Epithelial cell of esophagus (primary cell): ENCODE data around the gene SNX33.
"Not testable (repeated sequence)": the region's sequence is repeated elsewhere in the genome, so short reads cannot be mapped to it uniquely, and the experiment has no call there.

Experiments used
- DNase-seq: peaks from one replicate; pipeline ENCODE4 v3.0.0; 2010; ENCODE audit warnings: low read depth
- H3K4me3 ChIP-seq: 2 replicates; pipeline ENCODE4 v1.5.1; 2011; ENCODE audit warnings: mild to moderate bottlenecking, low read length, control low read depth
- CTCF ChIP-seq: IDR thresholded peaks from 2 replicates; pipeline ENCODE4 v1.5.1; 2011; ENCODE audit warnings: low read depth, mild to moderate bottlenecking, low read length, control low read depth, inconsistent platforms; ENCODE audit not compliant: insufficient read depth; ENCODE audit errors: missing control alignments

SNX33 gene

GRCh38 chr15:75687486-75688277 lies 40.0 kb downstream of the SNX33 start:
- H3K4me3 ChIP-seq: no peak overlapping the region
- DNase-seq: no peak
- TF ChIP-seq CTCF: no peak

DNA sequence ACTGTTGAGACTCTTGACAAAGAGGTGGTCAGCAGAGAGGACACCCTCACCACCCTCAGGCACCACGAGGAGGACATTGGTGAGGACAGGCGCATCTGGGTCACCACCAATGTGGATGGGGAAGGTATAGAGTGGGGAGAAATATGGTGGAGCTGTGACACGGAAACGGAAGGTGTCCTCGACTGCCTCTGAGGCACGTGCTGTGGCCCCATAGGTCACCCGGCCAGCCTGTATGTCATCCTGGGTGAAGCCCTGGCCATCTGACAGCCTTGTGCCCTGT lies 40.5 kb downstream of the SNX33 start:
- no peak overlapping the region for H3K4me3 ChIP-seq
- no peak for DNase-seq
- no peak for TF ChIP-seq CTCF

DNA sequence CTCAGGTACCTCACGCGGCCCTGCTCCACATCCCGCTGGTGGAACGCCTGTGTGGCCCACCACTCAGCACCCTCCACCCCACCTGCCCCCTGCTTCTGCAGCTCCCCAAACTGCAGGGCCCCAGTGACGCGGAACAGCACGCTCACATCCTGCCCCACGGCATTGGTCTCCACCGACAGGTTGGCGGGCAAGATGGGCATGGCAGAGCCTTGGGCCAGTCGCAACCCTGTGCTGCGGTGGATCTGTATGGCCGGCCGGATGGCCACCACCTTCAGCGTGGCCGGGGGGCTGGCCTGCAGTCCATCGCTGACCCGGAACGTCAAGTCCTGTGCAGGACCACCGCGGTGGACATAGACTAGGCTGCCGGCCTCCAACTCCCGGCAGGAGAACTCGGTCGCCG lies 41.1 kb downstream of the SNX33 start:
- no peak overlapping the region for H3K4me3 ChIP-seq
- TF ChIP-seq CTCF: no peak
- DNase-seq: no peak

DNA sequence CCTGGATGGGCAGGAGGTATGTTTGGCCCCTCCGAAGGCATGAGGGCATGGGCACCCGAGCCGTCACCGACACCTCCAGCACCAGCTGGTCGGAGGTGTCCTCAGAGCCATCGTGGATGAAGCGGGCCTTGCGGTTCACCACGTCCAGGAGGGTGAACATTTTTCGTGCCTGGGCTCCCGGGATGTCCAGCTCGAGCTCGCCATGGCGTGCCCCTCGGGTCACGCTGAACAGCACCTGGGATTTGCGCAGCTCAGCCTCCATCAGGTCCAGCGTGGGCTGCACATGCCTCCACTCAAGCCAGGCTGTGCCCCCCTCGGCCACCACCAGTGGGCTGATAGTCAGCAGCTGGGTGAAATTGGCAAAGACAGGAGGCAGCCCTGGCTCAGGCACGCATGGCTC lies 41.7 kb downstream of the SNX33 start:
- DNase-seq: not testable (repeated sequence)

DNA sequence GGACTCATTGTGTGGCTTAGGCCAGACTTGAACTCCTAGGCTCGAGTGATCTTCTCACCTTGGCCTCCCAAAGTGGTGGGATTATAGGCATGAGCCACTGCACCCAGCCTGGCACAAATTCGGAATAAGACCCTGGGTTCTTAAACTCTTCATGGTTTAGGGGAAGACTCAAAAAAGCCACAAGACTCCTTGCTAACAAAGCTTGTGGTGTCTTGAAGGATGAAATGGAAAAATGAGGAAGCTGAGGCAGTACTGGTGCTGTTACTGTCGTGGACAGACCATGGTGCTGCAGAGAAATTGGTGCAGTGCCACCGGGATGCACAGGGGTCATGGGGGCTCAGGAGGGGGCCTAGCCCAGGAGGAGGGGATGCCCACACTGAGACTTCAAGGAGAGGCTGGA lies 44.6 kb downstream of the SNX33 start:
- DNase-seq, H3K4me3 ChIP-seq: not testable (repeated sequence)

More for the DNA sequence above, 41.7 kb downstream of the SNX33 start:
- not testable (repeated sequence) for H3K4me3 ChIP-seq

DNA sequence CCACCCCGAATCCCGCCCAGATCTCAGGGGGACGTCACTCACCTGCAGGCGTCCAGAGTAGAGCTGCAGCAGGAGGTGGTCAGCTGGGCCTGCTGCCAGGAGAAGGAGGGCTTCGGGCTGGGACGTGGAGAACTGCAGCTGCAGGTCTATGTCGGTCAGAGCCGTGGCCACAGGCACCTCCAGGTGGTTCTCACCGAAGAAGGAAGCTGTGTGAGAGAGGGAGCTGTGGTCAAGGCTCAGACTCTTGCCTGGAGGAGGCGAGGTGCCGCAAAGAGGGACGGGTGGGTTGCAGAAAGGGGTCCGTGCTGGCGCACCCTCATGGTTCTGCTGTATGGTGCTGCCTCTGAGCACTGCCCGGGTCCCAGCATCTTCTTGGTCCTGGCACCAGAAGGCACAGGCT lies 45.3 kb downstream of the SNX33 start:
- not testable (repeated sequence) for DNase-seq

DNA sequence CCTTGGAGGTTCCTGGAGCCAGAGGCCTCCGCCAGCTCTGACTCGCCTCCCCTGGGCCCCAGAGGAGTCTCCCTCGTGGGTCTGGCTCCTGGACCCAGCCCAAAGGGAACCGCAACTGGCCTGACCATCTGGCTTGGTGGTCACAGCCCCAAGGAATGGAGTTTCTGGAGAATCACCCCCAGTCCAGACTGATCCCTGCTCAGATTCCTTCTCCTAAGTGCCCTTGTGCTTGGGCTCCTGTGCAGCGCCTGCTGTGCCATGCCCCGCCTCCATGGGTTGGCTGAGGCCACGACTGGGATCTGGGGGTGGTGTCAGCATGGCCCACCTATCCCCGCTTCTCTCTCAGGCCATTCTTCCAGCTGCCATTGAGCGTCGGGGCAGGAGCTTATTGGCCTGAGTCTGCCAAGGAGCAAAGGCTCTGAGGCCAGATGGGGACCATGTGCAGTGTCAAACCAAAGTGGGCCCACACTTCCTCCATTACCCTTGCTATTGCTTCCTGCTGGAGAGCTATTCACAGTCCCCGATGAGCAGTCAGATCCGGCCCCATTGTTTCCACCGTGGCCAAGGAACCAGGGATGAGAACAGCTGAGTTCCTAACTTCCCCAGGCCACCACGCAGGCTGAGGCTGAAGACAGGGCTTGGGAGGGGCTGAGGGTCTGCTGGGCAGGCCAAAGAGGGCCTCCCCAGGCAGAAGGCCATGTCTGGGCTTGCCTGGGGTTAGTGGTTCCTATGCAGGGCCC lies 46.0 kb downstream of the SNX33 start:
- TF ChIP-seq CTCF: no peak
- DNase-seq: no peak

More for the DNA sequence above, 45.3 kb downstream of the SNX33 start:
- H3K4me3 ChIP-seq: not testable (repeated sequence)

GRCh38 chr15:75694241-75695182 lies 46.8 kb downstream of the SNX33 start:
- DNase-seq: peak; percentile 93
- TF ChIP-seq CTCF: peak; percentile 51
- H3K4me3 ChIP-seq: no peak overlapping the region

More for the DNA sequence above, 46.0 kb downstream of the SNX33 start:
- H3K4me3 ChIP-seq: no peak overlapping the region
